CD4-positive, alpha-beta T cell (primary cell): ENCODE results near the gene TMUB1. TPM values are rescaled to one million over a fixed set of nuclear protein-coding genes. Genes with fewer than 3 reads are reported as not detected.

Experiments used
- ATAC-seq: fragments of 200-7000 bp; cut with Tn5 transposase; one replicate; pipeline ENCODE4 v1.10.0; 2022; ENCODE audit warnings: mild to moderate bottlenecking; ENCODE audit not compliant: poor library complexity
- CTCF ChIA-PET: fragments of 350-600 bp; sonication (Branson Sonifier 250); formaldehyde crosslinking; loops from one replicate; lab custom pipeline; 2021; ENCODE audit warnings: antibody characterized with exemption, inconsistent platforms; lab: Charles Lee
- POLR2A ChIA-PET: fragments of 350-600 bp; sonication (Branson Sonifier 250); formaldehyde crosslinking; loops from one replicate; lab custom pipeline; 2021; ENCODE audit warnings: antibody characterized with exemption, inconsistent platforms; lab: Charles Lee
- DNase-seq, 14 experiments: peaks; one replicate each; pipeline ENCODE4 v3.0.0-alpha.2; 2013 to 2020; ENCODE audit warnings: mixed read lengths in 2 of 14
- H3K27ac ChIP-seq, 2 donors: one replicate each; pipeline versions ENCODE4 v1.5.1 to v1.7.0; 2013; ENCODE audit warnings: low read length in 2 of 2, low read depth in 1 of 2, mild to moderate bottlenecking in 1 of 2
- H3K27me3 ChIP-seq, 2 experiments: 1 replicate in 1 of 2; 2 replicates in 1 of 2; pipeline versions ENCODE4 v1.6.1 to v1.7.0; 2013; ENCODE audit warnings: low read length in 2 of 2, control low read depth in 1 of 2, mild to moderate bottlenecking in 1 of 2, moderate library complexity in 1 of 2; ENCODE audit not compliant: insufficient read depth in 2 of 2, control insufficient read depth in 1 of 2
- H3K36me3 ChIP-seq: one replicate; pipeline ENCODE4 v1.6.1; 2013; ENCODE audit warnings: low read length, control low read depth; ENCODE audit not compliant: insufficient read depth
- H3K4me1 ChIP-seq: one replicate; pipeline ENCODE4 v1.6.1; 2013; ENCODE audit warnings: low read length, control low read depth; ENCODE audit not compliant: insufficient read depth
- H3K4me3 ChIP-seq: one replicate; pipeline ENCODE4 v1.5.1; 2013; ENCODE audit warnings: mild to moderate bottlenecking, low read length, moderate library complexity
- H3K9me3 ChIP-seq, 2 experiments: 1 replicate in 1 of 2; 2 replicates in 1 of 2; pipeline versions ENCODE4 v1.6.1 to v1.7.0; 2013; ENCODE audit warnings: low read length in 2 of 2, mild to moderate bottlenecking in 2 of 2, control low read depth in 1 of 2, moderate library complexity in 1 of 2; ENCODE audit not compliant: control insufficient read depth in 1 of 2, insufficient read depth in 1 of 2
- H3K27ac Mint-ChIP-seq: one replicate; pipeline ENCODE4 v1.8.0; 2020; ENCODE audit warnings: mixed read lengths
- H3K27me3 Mint-ChIP-seq: one replicate; pipeline ENCODE4 v1.8.0; 2021; ENCODE audit warnings: mixed read lengths
- H3K36me3 Mint-ChIP-seq: one replicate; pipeline ENCODE4 v1.8.0; 2021; ENCODE audit warnings: low read depth, mixed read lengths
- H3K4me1 Mint-ChIP-seq: one replicate; pipeline ENCODE4 v1.8.0; 2021; ENCODE audit warnings: low read depth, mixed read lengths
- H3K4me3 Mint-ChIP-seq: one replicate; pipeline ENCODE4 v1.8.0; 2020; ENCODE audit warnings: mild to moderate bottlenecking, mixed read lengths
- H3K9me3 Mint-ChIP-seq: one replicate; pipeline ENCODE4 v1.8.0; 2020; ENCODE audit warnings: mixed read lengths
- intact Hi-C, 2 experiments: fragments of 100-400 bp; cut with DNase I in 1 of 2; cut with micrococcal nuclease in 1 of 2; formaldehyde crosslinking; loops; one replicate each; pipeline versions ENCODE4 v1.15.1 to v1.9.0; 2023 to 2025; cut with DNase I, micrococcal nuclease
- total RNA-seq, 174 experiments: library from RNA in 2 of 174; stranded (reverse) in 2 of 174; gene quantifications; one replicate each; pipeline ENCODE4 v1.2.3 and lab custom pipeline; 2021 to 2026
- TF ChIP-seq, protein P1 (sequence below): fragments of 200-600 bp; IDR thresholded peaks from one replicate; pipeline ENCODE4 v1.8.0; 2022; ENCODE audit warnings: antibody characterized with exemption, mild to moderate bottlenecking

The TMUB1 gene
- total RNA-seq, 2 experiments from 2014 or later: 44.5 to 46.6 TPM

GRCh38 chr7:151069841-151070573 is 13.3 kb downstream of the TMUB1 start:
- Mint-ChIP-seq H3K27ac (no peak overlapping the region), H3K4me1 (no peaks in the 10 kb centered on the region), H3K27me3 (no peaks in the 10 kb centered on the region), H3K9me3 (no peaks in the 10 kb centered on the region), H3K4me3 (no peak overlapping the region), H3K36me3 (peaks cover 57% of the 10 kb centered on the region)
- peaks cover 80% of the 10 kb centered on the region for H3K36me3 ChIP-seq
- ChIA-PET POLR2A (no interaction called here), CTCF (no interaction called here)
- H3K4me1 ChIP-seq: no peaks in the 10 kb centered on the region
- H3K27me3 ChIP-seq: no peaks in the 10 kb centered on the region
- ATAC-seq: no peak
- H3K27ac ChIP-seq: no peak overlapping the region
- H3K4me3 ChIP-seq: no peak overlapping the region
- intact Hi-C loops: no loop called here
- TF ChIP-seq, protein P1, sequence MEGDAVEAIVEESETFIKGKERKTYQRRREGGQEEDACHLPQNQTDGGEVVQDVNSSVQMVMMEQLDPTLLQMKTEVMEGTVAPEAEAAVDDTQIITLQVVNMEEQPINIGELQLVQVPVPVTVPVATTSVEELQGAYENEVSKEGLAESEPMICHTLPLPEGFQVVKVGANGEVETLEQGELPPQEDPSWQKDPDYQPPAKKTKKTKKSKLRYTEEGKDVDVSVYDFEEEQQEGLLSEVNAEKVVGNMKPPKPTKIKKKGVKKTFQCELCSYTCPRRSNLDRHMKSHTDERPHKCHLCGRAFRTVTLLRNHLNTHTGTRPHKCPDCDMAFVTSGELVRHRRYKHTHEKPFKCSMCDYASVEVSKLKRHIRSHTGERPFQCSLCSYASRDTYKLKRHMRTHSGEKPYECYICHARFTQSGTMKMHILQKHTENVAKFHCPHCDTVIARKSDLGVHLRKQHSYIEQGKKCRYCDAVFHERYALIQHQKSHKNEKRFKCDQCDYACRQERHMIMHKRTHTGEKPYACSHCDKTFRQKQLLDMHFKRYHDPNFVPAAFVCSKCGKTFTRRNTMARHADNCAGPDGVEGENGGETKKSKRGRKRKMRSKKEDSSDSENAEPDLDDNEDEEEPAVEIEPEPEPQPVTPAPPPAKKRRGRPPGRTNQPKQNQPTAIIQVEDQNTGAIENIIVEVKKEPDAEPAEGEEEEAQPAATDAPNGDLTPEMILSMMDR: no peak
- DNase-seq: no peak
- H3K9me3 ChIP-seq: no peaks in the 10 kb centered on the region

GRCh38 chr7:151068069-151068773 is 15.1 kb downstream of the TMUB1 start:
- H3K36me3 Mint-ChIP-seq: peaks cover 60% of the 10 kb centered on the region
- POLR2A ChIA-PET: no interaction called here

DNA sequence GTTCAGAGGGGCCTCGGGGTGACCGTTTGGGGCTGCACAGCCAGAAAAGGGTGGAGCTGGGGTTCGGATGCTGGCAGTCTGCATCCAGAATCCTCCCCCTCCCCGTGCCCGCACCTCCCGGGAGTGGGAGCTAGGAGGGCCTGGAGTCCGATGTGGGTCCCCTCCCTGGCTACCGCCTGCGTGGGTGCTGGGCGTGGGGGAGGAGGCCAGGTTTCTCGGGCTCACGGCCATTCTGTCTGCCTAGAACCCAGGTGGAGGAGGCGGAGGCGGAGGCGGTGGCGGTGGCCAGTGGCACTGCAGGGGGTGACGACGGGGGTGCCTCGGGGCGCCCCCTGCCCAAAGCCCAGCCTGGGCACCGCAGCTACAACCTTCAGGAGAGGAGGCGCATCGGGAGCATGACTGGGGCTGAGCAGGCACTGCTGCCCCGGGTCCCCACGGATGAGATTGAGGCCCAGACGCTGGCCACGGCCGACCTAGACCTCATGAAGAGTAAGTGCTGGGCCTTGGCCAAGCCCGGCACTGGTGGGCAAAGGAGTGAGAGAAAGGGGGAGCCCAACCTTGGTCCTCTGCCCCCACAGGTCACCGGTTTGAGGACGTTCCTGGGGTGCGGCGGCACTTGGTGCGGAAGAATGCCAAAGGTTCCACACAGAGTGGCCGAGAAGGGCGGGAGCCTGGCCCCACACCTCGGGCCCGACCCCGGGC is 16.9 kb downstream of the TMUB1 start:
- no peaks in the 10 kb centered on the region for H3K27me3 ChIP-seq
- peaks cover 70% of the 10 kb centered on the region for H3K36me3 ChIP-seq
- TF ChIP-seq, protein P1: no peak
- DNase-seq: no peak
- H3K9me3 ChIP-seq: no peaks in the 10 kb centered on the region
- ChIA-PET POLR2A (interaction anchor here (0.5 kb wide), 1 partner anchor 311 kb away, joined by 3 read pairs; no protein-coding TSS in a partner anchor), CTCF (no interaction called here)
- peaks cover 4% of the 10 kb centered on the region for H3K4me1 ChIP-seq
- H3K27ac ChIP-seq: no peak overlapping the region
- Mint-ChIP-seq H3K27me3 (no peaks in the 10 kb centered on the region), H3K27ac (no peak overlapping the region), H3K9me3 (no peaks in the 10 kb centered on the region), H3K36me3 (peaks cover 49% of the 10 kb centered on the region), H3K4me1 (peaks cover 5% of the 10 kb centered on the region), H3K4me3 (no peak overlapping the region)
- intact Hi-C loops: no loop called here
- no peak for ATAC-seq
- H3K4me3 ChIP-seq: no peak overlapping the region

More at GRCh38 chr7:151068069-151068773, 15.1 kb downstream of the TMUB1 start:
- DNase-seq (no peak), ATAC-seq (no peak)
- H3K9me3 Mint-ChIP-seq: no peaks in the 10 kb centered on the region
- Histone ChIP-seq H3K9me3 (no peaks in the 10 kb centered on the region), H3K27ac (no peak overlapping the region), H3K36me3 (peaks cover 76% of the 10 kb centered on the region), H3K27me3 (no peaks in the 10 kb centered on the region), H3K4me3 (no peak overlapping the region), H3K4me1 (no peaks in the 10 kb centered on the region)
- TF ChIP-seq, protein P1: no peak
- CTCF ChIA-PET: no interaction called here
- no peak overlapping the region for H3K27ac Mint-ChIP-seq
- H3K4me3 Mint-ChIP-seq: no peak overlapping the region
- H3K27me3 Mint-ChIP-seq: no peaks in the 10 kb centered on the region
- intact Hi-C loops: no loop called here
- H3K4me1 Mint-ChIP-seq: no peaks in the 10 kb centered on the region
